ENCODE measurements around the gene PLXDC2.

Gene PLXDC2

GRCh38 chr10:19828278-19829049 lies 12.2 kb downstream of the PLXDC2 start:
- H3K27me3 Mint-ChIP-seq: no peaks in the 10 kb centered on the region
- no peaks in the 10 kb centered on the region for H3K4me1 Mint-ChIP-seq (ENCODE audit: low read depth)
- H3K4me3 Mint-ChIP-seq: no peak overlapping the region
- H3K36me3 Mint-ChIP-seq (ENCODE audit: low read depth): no peaks in the 10 kb centered on the region
- no peak overlapping the region for H3K27ac Mint-ChIP-seq
- peaks cover 4% of the 10 kb centered on the region for H3K9me3 Mint-ChIP-seq

GRCh38 chr10:19832699-19833098 lies 16.5 kb downstream of the PLXDC2 start:
- Mint-ChIP-seq H3K4me1 (ENCODE audit: low read depth) (no peaks in the 10 kb centered on the region), H3K27ac (no peak overlapping the region), H3K9me3 (peaks cover 12% of the 10 kb centered on the region), H3K4me3 (no peak overlapping the region), H3K27me3 (peaks cover 5% of the 10 kb centered on the region), H3K36me3 (ENCODE audit: low read depth) (no peaks in the 10 kb centered on the region)

GRCh38 chr10:19833170-19833824 lies 17.1 kb downstream of the PLXDC2 start:
- Mint-ChIP-seq H3K36me3 (ENCODE audit: low read depth) (no peaks in the 10 kb centered on the region), H3K9me3 (peaks cover 12% of the 10 kb centered on the region), H3K27ac (no peak overlapping the region), H3K27me3 (peaks cover 5% of the 10 kb centered on the region), H3K4me3 (no peak overlapping the region), H3K4me1 (ENCODE audit: low read depth) (no peaks in the 10 kb centered on the region)

DNA sequence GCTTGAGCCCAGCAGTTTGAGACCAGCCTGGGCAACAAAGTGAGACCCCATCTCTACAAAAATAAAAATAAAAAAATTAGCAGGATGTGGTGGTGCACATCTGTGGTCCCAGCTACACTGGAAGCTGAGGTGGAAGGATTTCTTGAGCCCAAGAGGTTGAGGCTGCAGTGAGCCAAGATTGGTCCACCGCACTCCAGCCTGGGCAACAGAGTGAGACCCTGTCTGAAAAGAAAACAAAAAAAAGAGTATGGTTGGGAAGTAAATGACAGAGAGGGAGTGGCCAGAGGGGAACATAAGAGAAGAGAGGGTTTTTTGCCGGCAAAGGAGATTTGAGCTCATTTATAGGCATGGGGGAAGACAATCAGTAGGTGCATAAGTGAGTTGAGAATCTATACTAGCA lies 19.7 kb downstream of the PLXDC2 start:
- no peaks in the 10 kb centered on the region for H3K36me3 Mint-ChIP-seq (ENCODE audit: low read depth)

DNA sequence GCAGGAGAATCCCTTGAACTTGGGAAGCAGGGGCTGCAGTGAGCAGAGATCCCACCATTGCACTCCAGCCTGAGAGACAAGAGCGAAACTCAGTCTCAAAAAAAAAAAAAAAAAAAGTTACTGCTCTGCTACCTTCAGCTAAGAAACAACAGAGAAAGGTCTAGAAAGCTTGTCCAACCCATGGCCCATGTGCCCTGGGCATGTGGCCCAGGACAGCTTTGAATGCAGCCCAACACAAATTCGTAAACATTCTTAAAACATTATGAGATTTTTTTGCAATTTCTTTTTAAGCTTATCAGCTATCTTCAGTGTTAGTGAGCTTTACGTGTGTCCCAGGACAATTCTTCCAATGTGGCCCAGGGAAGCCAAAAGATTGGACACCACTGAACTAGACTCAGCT lies 22.9 kb downstream of the PLXDC2 start:
- Mint-ChIP-seq H3K27me3 (peaks cover 5% of the 10 kb centered on the region), H3K4me1 (ENCODE audit: low read depth) (no peaks in the 10 kb centered on the region), H3K9me3 (peaks cover 8% of the 10 kb centered on the region), H3K36me3 (ENCODE audit: low read depth) (no peaks in the 10 kb centered on the region), H3K4me3 (no peak overlapping the region), H3K27ac (no peak overlapping the region)

More for the DNA sequence above, 19.7 kb downstream of the PLXDC2 start:
- Mint-ChIP-seq H3K4me3 (no peak overlapping the region), H3K4me1 (ENCODE audit: low read depth) (no peaks in the 10 kb centered on the region), H3K9me3 (peaks cover 12% of the 10 kb centered on the region), H3K27ac (no peak overlapping the region), H3K27me3 (peaks cover 5% of the 10 kb centered on the region)

DNA sequence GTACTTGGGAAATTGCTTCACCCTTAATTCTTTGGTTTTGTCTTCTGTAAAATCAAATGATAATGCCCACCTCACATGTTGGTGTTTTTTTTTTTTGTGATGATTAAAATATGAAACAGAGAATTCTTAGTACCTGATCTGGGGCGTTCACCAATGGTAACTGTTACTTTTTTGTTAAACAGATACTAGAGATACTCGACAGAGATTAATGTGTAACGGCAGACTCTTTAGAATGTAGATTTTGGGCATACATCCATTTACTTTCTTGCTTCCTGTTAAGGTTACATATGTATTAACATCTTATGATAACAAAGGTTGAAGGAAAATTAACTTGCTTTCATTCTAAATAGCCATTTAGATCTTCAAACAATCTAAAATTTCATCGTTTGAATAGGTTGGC lies 23.3 kb downstream of the PLXDC2 start:
- no peak overlapping the region for H3K4me3 Mint-ChIP-seq
- no peaks in the 10 kb centered on the region for H3K4me1 Mint-ChIP-seq (ENCODE audit: low read depth)
- H3K27ac Mint-ChIP-seq: no peak overlapping the region
- peaks cover 4% of the 10 kb centered on the region for H3K27me3 Mint-ChIP-seq
- H3K9me3 Mint-ChIP-seq: peaks cover 7% of the 10 kb centered on the region
- H3K36me3 Mint-ChIP-seq (ENCODE audit: low read depth): no peaks in the 10 kb centered on the region

DNA sequence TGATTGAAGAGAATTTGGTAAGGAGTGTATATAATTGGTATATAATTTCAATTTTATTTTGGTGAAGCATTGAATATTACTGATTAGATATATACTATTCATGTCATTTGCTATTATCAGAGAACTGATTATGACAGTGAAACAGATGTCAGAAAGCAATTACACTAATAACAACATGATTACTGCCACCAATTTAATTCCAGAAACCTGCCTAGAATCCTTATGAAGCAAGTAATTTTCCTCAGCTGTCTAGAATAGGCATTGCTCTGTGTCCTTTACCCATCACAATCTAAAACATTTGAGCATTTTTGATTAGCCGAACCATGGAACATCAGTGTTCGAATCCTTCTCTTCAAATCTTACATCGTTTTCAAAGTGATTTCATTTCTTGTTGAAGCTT lies 24.5 kb downstream of the PLXDC2 start:
- Mint-ChIP-seq H3K4me1 (ENCODE audit: low read depth) (no peaks in the 10 kb centered on the region), H3K27me3 (no peaks in the 10 kb centered on the region), H3K36me3 (ENCODE audit: low read depth) (no peaks in the 10 kb centered on the region), H3K9me3 (no peaks in the 10 kb centered on the region), H3K27ac (no peak overlapping the region), H3K4me3 (no peak overlapping the region)

DNA sequence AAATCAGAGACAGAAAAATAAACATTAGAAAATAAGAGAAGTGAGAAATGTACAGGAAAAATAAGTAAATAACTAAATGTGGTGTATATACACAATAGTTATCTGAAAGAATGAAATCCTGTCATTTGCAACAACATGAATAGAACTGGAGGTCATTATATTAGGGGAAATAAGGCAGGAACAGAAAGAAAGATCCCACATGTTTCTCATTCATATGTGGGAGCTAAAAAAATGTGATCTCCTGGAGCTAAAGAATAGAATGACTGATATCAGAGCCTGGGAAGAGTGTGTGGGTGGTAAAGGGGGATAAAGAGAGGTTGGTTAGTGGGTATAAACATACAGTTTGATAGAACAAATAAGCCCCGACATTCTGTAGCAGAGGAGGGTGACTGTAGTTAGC lies 27.3 kb downstream of the PLXDC2 start:
- Mint-ChIP-seq H3K27me3 (no peaks in the 10 kb centered on the region), H3K27ac (no peak overlapping the region), H3K4me3 (no peak overlapping the region), H3K4me1 (ENCODE audit: low read depth) (no peaks in the 10 kb centered on the region), H3K9me3 (peaks cover 7% of the 10 kb centered on the region), H3K36me3 (ENCODE audit: low read depth) (no peaks in the 10 kb centered on the region)

GRCh38 chr10:19845503-19846368 lies 29.5 kb downstream of the PLXDC2 start:
- H3K27ac Mint-ChIP-seq: no peak overlapping the region
- peaks cover 7% of the 10 kb centered on the region for H3K9me3 Mint-ChIP-seq
- no peaks in the 10 kb centered on the region for H3K36me3 Mint-ChIP-seq (ENCODE audit: low read depth)
- H3K27me3 Mint-ChIP-seq: no peaks in the 10 kb centered on the region
- no peak overlapping the region for H3K4me3 Mint-ChIP-seq
- H3K4me1 Mint-ChIP-seq (ENCODE audit: low read depth): no peaks in the 10 kb centered on the region

GRCh38 chr10:19847321-19847720 lies 31.1 kb downstream of the PLXDC2 start:
- H3K4me1 Mint-ChIP-seq (ENCODE audit: low read depth): no peaks in the 10 kb centered on the region
- no peak overlapping the region for H3K4me3 Mint-ChIP-seq
- no peaks in the 10 kb centered on the region for H3K27me3 Mint-ChIP-seq
- no peaks in the 10 kb centered on the region for H3K36me3 Mint-ChIP-seq (ENCODE audit: low read depth)
- no peak overlapping the region for H3K27ac Mint-ChIP-seq
- H3K9me3 Mint-ChIP-seq: peaks cover 7% of the 10 kb centered on the region

GRCh38 chr10:19848226-19848985 lies 32.2 kb downstream of the PLXDC2 start:
- no peak overlapping the region for H3K27ac Mint-ChIP-seq
- H3K4me1 Mint-ChIP-seq (ENCODE audit: low read depth): no peaks in the 10 kb centered on the region
- no peaks in the 10 kb centered on the region for H3K27me3 Mint-ChIP-seq
- H3K4me3 Mint-ChIP-seq: no peak overlapping the region
- H3K36me3 Mint-ChIP-seq (ENCODE audit: low read depth): no peaks in the 10 kb centered on the region
- H3K9me3 Mint-ChIP-seq: peaks cover 7% of the 10 kb centered on the region

DNA sequence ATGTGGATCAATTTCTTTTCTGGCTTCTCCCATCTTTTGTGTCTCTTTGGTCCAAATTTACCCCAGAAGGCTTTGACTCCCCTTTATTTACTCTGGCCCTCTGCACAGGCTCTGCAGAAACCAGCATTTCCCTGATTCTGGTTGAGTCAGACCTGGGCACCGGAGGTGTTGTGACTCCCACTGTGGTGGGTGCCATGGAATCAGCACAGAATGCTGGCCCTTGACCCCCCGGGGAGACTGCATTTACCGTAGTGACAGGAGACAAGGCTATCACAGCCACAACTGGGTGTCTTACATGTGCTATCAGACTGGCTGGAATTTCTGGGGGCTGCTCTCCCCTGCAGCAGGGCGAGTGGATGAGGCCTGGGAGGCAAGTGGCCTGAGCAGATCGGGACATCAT lies 37.6 kb downstream of the PLXDC2 start:
- Mint-ChIP-seq H3K27me3 (no peaks in the 10 kb centered on the region), H3K4me3 (no peak overlapping the region), H3K9me3 (peaks cover 2% of the 10 kb centered on the region), H3K27ac (no peak overlapping the region), H3K4me1 (ENCODE audit: low read depth) (no peaks in the 10 kb centered on the region), H3K36me3 (ENCODE audit: low read depth) (no peaks in the 10 kb centered on the region)

GRCh38 chr10:19857876-19858275 lies 41.6 kb downstream of the PLXDC2 start:
- H3K4me3 Mint-ChIP-seq: no peak overlapping the region
- peaks cover 3% of the 10 kb centered on the region for H3K9me3 Mint-ChIP-seq
- H3K27ac Mint-ChIP-seq: no peak overlapping the region
- H3K36me3 Mint-ChIP-seq (ENCODE audit: low read depth): no peaks in the 10 kb centered on the region
- H3K4me1 Mint-ChIP-seq (ENCODE audit: low read depth): no peaks in the 10 kb centered on the region
- no peaks in the 10 kb centered on the region for H3K27me3 Mint-ChIP-seq

GRCh38 chr10:19860107-19860506 lies 43.9 kb downstream of the PLXDC2 start:
- H3K9me3 Mint-ChIP-seq: peaks cover 3% of the 10 kb centered on the region
- no peaks in the 10 kb centered on the region for H3K4me1 Mint-ChIP-seq (ENCODE audit: low read depth)
- no peaks in the 10 kb centered on the region for H3K36me3 Mint-ChIP-seq (ENCODE audit: low read depth)
- H3K4me3 Mint-ChIP-seq: no peak overlapping the region
- H3K27me3 Mint-ChIP-seq: no peaks in the 10 kb centered on the region
- no peak overlapping the region for H3K27ac Mint-ChIP-seq
